Motor neuron (in vitro differentiated cells): ENCODE measurements around the gene HSBP1. TPM values are rescaled to one million over a fixed set of nuclear protein-coding genes. Genes with fewer than 3 reads are reported as not detected.
A peak's percentile ranks its signal among the peaks of the same experiment; 100 is the strongest.

Experiments
- ATAC-seq, 8 experiments: fragments of 200-7000 bp; cut with Tn5 transposase; replicated peaks in 6 of 8; 2 replicates each; pipeline ENCODE4 v1.8.0; 2021; ENCODE audit warnings: mild to moderate bottlenecking in 8 of 8, moderate library complexity in 8 of 8
- H3K27ac ChIP-seq, 2 donors: fragments of 250-450 bp; sonication (Bioruptor Pico); 2 replicates each; pipeline ENCODE4 v1.9.0; 2021; ENCODE audit warnings: antibody characterized with exemption in 2 of 2, mild to moderate bottlenecking in 2 of 2, moderate library complexity in 1 of 2
- H3K4me1 ChIP-seq, 2 donors: fragments of 250-450 bp; sonication (Bioruptor Pico); replicated peaks in 1 of 2; 2 replicates each; pipeline ENCODE4 v1.6.1; 2021; ENCODE audit warnings: antibody characterized with exemption in 2 of 2, mild to moderate bottlenecking in 2 of 2, moderate library complexity in 1 of 2
- H3K4me3 ChIP-seq, 5 donors: fragments of 250-450 bp; sonication (Bioruptor Pico); 2 replicates each; pipeline ENCODE4 v1.9.0; 2021; ENCODE audit warnings: antibody characterized with exemption in 5 of 5, mild to moderate bottlenecking in 5 of 5, moderate library complexity in 4 of 5
- WGBS, 10 experiments: fragments of 450-650 bp; shearing (Covaris generic); methylation state at CpG; one replicate each; pipeline ENCODE4 v1.0.0; 2022; 5-methylcytosine and 5-hydroxymethylcytosine counted together
- in situ Hi-C, 9 experiments: fragments of 400-800 bp; cut with MboI; loops; one replicate each; pipeline ENCODE4 v1.15.0; 2021; ENCODE audit warnings: low sequenced_read_pairs in 9 of 9, low pct_unique_long_range_greater_than_20kb in 2 of 9; ENCODE audit not compliant: unreplicated experiment in 9 of 9
- total RNA-seq, 8 experiments: library from RNA; unstranded; fragments of 300-600 nt; gene quantifications; 2 replicates each; pipeline versions ENCODE4 v1.2.3 to v1.2.4, GENCODE V29; 2022

Gene HSBP1
- total RNA-seq, 8 experiments from 2014 or later: 105 to 240 (median 153) TPM

- H3K27ac ChIP-seq: no peak overlapping the region
These were observed 15.9 kb upstream of the HSBP1 start for GRCh38 chr16:83791916-83792315.

GRCh38 chr16:83792391-83792790 is 15.4 kb upstream of the HSBP1 start:
- Histone ChIP-seq H3K4me3 (no peak overlapping the region), H3K4me1 (peaks cover 12 to 18% of the 10 kb centered on the region in 2 donors), H3K27ac (no peak overlapping the region)
- 55 to 100% (median 89%) methylated on average over 1 to 2 of the region's 2 CpGs; no CpG with 5 or more reads in 4 of the 10 experiments for WGBS, 10 experiments
- ATAC-seq: no peak
- in situ Hi-C loops: no loop called here

More at GRCh38 chr16:83791916-83792315, 15.9 kb upstream of the HSBP1 start:
- H3K4me3 ChIP-seq: no peak overlapping the region
- H3K4me1 ChIP-seq: peaks cover 12 to 15% of the 10 kb centered on the region in 2 donors
- WGBS, 10 experiments: 81 to 100% (median 94%) methylated on average over 2 to 10 of the region's 10 CpGs
- ATAC-seq: no peak
- in situ Hi-C loops: no loop called here

DNA sequence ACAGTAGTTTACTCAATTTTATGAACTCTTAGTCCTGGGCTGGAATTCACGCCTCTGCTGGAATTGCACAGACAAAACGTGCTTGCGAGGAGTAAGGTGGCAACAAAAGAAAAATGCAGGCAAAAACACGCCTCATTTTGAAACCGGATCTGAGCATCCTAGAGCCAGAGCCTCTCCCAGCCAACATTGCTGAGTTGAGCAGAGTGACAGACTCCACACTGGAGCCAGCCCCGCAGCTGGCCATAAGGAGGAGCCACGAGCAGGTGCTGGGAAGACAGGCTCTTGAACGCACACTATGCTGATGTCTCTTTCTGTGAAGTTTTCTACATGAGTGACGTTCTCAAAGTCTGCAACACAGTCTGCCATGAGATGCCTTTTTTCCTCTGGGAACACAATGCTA is 14.6 kb upstream of the HSBP1 start:
- in situ Hi-C loops: no loop called here
- H3K27ac ChIP-seq: no peak overlapping the region
- peaks cover 12 to 18% of the 10 kb centered on the region in 2 donors for H3K4me1 ChIP-seq
- no peak overlapping the region for H3K4me3 ChIP-seq
- ATAC-seq: no peak
- 20 to 98% (median 89%) methylated on average over 1 to 6 of the region's 9 CpGs; no CpG with 5 or more reads in 2 of the 10 experiments for WGBS, 10 experiments

DNA sequence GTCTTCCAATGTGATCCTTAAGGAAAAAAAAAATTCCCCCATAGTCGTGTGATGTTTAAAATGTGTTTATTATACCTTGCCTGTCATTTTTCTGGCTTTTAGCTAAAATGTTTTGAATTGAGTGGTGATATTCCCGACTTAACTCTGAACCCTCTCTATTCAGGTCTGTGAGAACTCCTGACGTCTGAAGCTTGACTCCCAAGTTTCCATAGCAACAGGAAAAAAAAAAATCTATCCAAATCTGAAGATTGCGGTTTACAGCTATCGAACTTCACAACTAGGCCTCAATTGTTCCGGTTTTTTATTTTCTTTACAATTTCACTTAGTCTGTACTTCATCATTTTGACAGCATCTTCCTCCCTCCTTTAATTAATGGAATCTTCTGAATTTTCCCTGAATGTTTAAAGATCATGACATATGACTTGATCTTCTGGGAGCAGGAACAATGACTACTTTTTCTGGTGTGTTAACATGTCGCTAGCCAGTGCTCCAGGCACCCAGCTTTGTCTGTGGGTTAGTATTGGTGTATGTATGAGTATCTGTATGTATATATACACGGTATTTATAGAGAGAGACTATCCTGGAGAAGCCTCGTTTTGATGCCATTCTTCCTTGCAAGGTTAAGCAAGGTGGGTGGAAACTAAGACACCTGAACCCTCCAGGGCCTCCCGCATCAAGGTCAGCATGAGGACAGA is 12.8 kb upstream of the HSBP1 start:
- ATAC-seq: peak in 5 of 8 experiments; percentile 36 to 75 (median 47)
- Histone ChIP-seq H3K27ac (no peak overlapping the region), H3K4me3 (no peak overlapping the region), H3K4me1 (peaks cover 12 to 18% of the 10 kb centered on the region in 2 donors)
- WGBS, 10 experiments: 32 to 75% (median 48%) methylated on average over 1 to 8 of the region's 10 CpGs
- in situ Hi-C loops: no loop called here

DNA sequence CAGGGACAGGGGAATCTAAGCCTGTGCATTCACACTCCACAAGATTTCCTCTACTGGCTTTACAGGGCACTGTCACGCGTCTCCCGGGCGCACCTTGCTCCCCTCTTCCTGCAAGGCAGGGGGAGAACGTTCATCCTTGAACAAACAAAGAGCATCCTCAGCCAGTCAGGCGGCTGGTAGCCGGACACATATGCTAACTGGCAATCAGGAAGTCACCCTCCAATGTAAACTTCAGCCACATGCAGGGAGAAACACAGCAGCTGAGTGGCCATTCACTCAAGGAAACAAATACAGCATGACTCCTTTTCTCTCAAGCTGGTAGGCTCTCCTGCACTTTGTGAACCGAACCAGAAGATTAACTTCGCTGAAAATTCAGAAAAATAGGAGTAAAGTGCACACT is 10.8 kb upstream of the HSBP1 start:
- H3K27ac ChIP-seq: no peak overlapping the region
- peak in 2 of 8 experiments; percentile 19 to 45 for ATAC-seq
- peaks cover 12 to 18% of the 10 kb centered on the region in 2 donors for H3K4me1 ChIP-seq
- in situ Hi-C loops: no loop called here
- 34 to 100% (median 67%) methylated on average over 1 to 7 of the region's 9 CpGs; no CpG with 5 or more reads in 1 of the 10 experiments for WGBS, 10 experiments
- H3K4me3 ChIP-seq: no peak overlapping the region

DNA sequence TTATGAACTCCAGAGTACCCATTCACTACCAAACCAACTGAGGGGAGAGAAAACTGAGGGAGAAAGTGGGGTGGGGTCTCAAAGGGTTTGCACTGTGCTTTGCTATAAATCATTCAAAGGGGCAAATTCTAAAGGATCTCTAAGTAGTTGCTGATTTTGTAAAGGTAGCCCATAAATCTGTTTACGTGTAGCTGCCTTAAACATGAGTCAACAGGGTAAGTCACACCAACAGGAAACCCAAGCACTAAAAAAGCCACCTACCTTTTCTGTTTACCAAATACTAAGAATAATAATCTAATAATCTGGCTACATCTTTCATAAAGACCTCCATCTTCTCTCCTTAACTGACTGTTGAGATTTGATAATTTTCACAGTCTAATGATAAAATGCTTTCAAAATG is 8.4 kb upstream of the HSBP1 start:
- Histone ChIP-seq H3K4me3 (no peak overlapping the region), H3K4me1 (peaks cover 11 to 18% of the 10 kb centered on the region in 2 donors), H3K27ac (no peak overlapping the region)
- 86 to 100% (median 100%) methylated on average over 1 of the region's 1 CpG; no CpG with 5 or more reads in 5 of the 10 experiments for WGBS, 10 experiments
- no peak for ATAC-seq
- in situ Hi-C loops: no loop called here

GRCh38 chr16:83802135-83802534 is 5.6 kb upstream of the HSBP1 start:
- Histone ChIP-seq H3K27ac (no peak overlapping the region), H3K4me3 (no peak overlapping the region), H3K4me1 (peaks cover 0 to 3% of the 10 kb centered on the region in 2 donors)
- ATAC-seq: peak in 4 of 8 experiments; percentile 50 to 95 (median 91)
- 0 to 56% (median 35%) methylated on average over 2 to 6 of the region's 6 CpGs; no CpG with 5 or more reads in 2 of the 10 experiments for WGBS, 10 experiments
- in situ Hi-C loops: no loop called here

GRCh38 chr16:83802554-83803205 is 5.1 kb upstream of the HSBP1 start:
- peaks cover 0 to 3% of the 10 kb centered on the region in 2 donors for H3K4me1 ChIP-seq
- in situ Hi-C loops: no loop called here
- ATAC-seq: peak in 3 of 8 experiments; percentile 57 to 60 (median 57)
- H3K27ac ChIP-seq: no peak overlapping the region
- WGBS, 10 experiments: 13 to 100% (median 70%) methylated on average over 2 to 11 of the region's 11 CpGs
- no peak overlapping the region for H3K4me3 ChIP-seq

GRCh38 chr16:83803811-83804210 is 4.0 kb upstream of the HSBP1 start:
- 20 to 100% (median 81%) methylated on average over 1 to 3 of the region's 3 CpGs for WGBS, 10 experiments
- Histone ChIP-seq H3K4me1 (peaks cover under 1 to 3% of the 10 kb centered on the region in 2 donors), H3K4me3 (no peak overlapping the region), H3K27ac (no peak overlapping the region)
- ATAC-seq: no peak
- in situ Hi-C loops: no loop called here

GRCh38 chr16:83804366-83804765 is 3.4 kb upstream of the HSBP1 start:
- Histone ChIP-seq H3K27ac (no peak overlapping the region), H3K4me3 (no peak overlapping the region), H3K4me1 (peaks cover 6 to 8% of the 10 kb centered on the region in 2 donors)
- WGBS, 10 experiments: 86 to 100% (median 93%) methylated on average over 1 to 5 of the region's 5 CpGs; no CpG with 5 or more reads in 5 of the 10 experiments
- in situ Hi-C loops: no loop called here
- ATAC-seq: no peak

DNA sequence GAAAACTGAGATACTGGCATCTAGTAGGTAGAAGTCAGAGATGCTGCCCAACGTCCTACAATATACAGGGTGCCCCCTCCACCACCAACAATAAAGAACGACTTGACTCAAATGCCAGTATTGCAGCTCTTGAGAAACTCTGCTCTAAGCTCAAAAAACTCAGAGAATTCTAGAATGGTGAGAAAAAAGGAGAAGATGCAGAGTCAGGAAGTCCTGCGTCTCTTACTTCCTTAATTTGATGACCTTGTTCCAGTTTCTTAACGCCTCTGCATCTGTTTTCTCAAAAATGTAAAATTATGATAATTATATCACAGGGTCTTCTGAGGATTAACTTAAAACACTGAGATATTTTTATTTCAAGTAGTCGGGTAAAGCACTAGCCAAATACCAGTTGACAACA is 1.7 kb upstream of the HSBP1 start:
- H3K4me1 ChIP-seq: peaks cover 13 to 22% of the 10 kb centered on the region in 2 donors
- no peak overlapping the region for H3K27ac ChIP-seq
- in situ Hi-C loops: no loop called here
- no peak overlapping the region for H3K4me3 ChIP-seq
- no peak for ATAC-seq
- WGBS, 10 experiments: 17 to 100% (median 77%) methylated on average over 2 to 5 of the region's 5 CpGs

DNA sequence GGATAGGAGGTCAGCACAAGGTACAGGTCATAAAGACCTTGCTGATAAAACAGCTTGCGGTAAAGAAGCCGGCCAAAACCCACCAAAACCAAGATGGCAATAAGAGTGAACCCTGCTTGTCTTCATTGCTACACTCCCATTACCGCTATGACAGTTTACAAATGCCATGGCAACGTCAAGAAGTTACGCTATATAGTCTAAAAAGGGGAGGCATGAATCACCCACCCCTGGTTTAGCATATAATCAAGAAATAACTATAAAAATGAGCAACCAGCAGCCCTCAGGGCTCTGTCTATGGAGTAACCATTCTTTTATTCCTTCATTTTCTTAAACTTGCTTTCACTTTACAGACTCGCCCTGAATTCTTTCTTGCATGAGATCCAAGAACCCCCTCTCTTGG is 1.0 kb upstream of the HSBP1 start:
- Histone ChIP-seq H3K27ac (no peak overlapping the region), H3K4me1 (peaks cover 13 to 23% of the 10 kb centered on the region in 2 donors), H3K4me3 (no peak overlapping the region)
- 71 to 100% (median 94%) methylated on average over 1 to 6 of the region's 6 CpGs; no CpG with 5 or more reads in 2 of the 10 experiments for WGBS, 10 experiments
- ATAC-seq: no peak
- in situ Hi-C loops: no loop called here

DNA sequence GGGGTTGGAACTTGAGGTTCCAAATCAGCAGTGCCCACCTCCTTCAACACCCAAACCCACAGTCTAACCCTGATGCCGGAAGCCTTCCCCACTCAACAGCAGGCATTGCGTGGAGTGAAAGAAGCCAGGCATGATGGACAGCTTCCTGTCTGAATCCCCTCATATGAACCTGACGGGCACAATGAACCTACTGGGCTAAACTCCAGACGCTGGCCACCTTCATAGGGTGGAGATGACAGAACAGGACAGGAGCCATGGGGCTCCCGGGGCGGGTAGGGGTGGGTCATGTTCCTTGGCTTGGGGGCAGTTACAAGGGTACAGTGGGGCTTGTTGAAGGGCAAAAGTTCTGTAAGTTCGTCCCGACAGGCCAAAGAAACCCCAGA is 460 bp upstream of the HSBP1 start:
- in situ Hi-C loops: no loop called here
- Histone ChIP-seq H3K4me1 (peaks cover 10 to 23% of the 10 kb centered on the region in 2 donors), H3K4me3 (peak overlapping the region in 4 of 5 donors; percentile 63 to 96 (median 94)), H3K27ac (no peak overlapping the region)
- 80 to 100% (median 100%) methylated on average over 1 to 4 of the region's 8 CpGs; no CpG with 5 or more reads in 6 of the 10 experiments for WGBS, 10 experiments
- no peak for ATAC-seq
